Measurements from ENCODE around the gene FAM3A. TPM values are rescaled to one million over a fixed set of nuclear protein-coding genes. Genes with fewer than 3 reads are reported as not detected.

The FAM3A gene
- polyA plus RNA-seq, 1 of the 3 experiments (the other 2 are of a cell fraction): 42.1 TPM

GRCh38 chrX:154476821-154477220 is 39.2 kb downstream of the FAM3A start (continued):
- no peak for TF ChIP-seq CTCF (IDR thresholded peaks at IDR 0.05)

GRCh38 chrX:154473683-154474082 is 42.3 kb downstream of the FAM3A start:
- H3K36me3 ChIP-seq (replicated peaks in 1 of 2; ENCODE audit: control insufficient read depth in 1 of 2, insufficient read depth in 2 of 2, low read length in 1 of 2): peaks cover 0 to 6% of the 10 kb centered on the region in 2 experiments

GRCh38 chrX:154472685-154473632 is 43.1 kb downstream of the FAM3A start:
- POLR2A ChIA-PET: no interaction called here

More at GRCh38 chrX:154473683-154474082, 42.3 kb downstream of the FAM3A start:
- Histone ChIP-seq H3K4me2 (no peak overlapping the region), H4K20me1 (ENCODE audit: insufficient read depth) (0 out of 2 replicates have a peak, but pooled peaks cover 8% of the 10 kb centered on the region), H3K79me2 (ENCODE audit: insufficient read depth) (no peaks in the 10 kb centered on the region; the same call in 1 of the 2 replicates), H3K27me3 (ENCODE audit: insufficient read depth) (peaks cover 13% of the 10 kb centered on the region), H3K4me3 (ENCODE audit: low read depth in 2 of 2, low read length in 1 of 2) (no peak overlapping the region), H2AFZ (ENCODE audit: low read depth) (no peak overlapping the region), H3K9ac (no peak overlapping the region), H3K4me1 (ENCODE audit: control insufficient read depth in 1 of 2, insufficient read depth in 2 of 2, low read depth in 1 of 2, low read length in 1 of 2) (peaks cover 0 to 6% of the 10 kb centered on the region in 2 experiments; a peak in 1 of 4 replicates), H3F3A (replicated peaks; ENCODE audit: insufficient read depth) (peaks cover 14% of the 10 kb centered on the region), H3K27ac (ENCODE audit: low read depth in 2 of 2, low read length in 1 of 2) (no peak overlapping the region), H3K9me3 (no peaks in the 10 kb centered on the region), H3K9me2 (no peaks in the 10 kb centered on the region)
- 48% methylated on average over 7 of the region's 7 CpGs for WGBS (ENCODE audit: low lambda C conversion rate)
- no peak for DNase-seq
- CTCF ChIA-PET: interaction anchor here (1.2 kb wide), 1 partner anchor 13 kb away, joined by 3 read pairs; no protein-coding TSS in a partner anchor
- POLR2A ChIA-PET: no interaction called here
- no peak for TF ChIP-seq GABPA (IDR thresholded peaks at IDR 0.05; ENCODE audit: low read depth)
- TF ChIP-seq FOXJ3 (CRISPR knock-in tag; IDR thresholded peaks at IDR 0.05): no peak

More at GRCh38 chrX:154472685-154473632, 43.1 kb downstream of the FAM3A start:
- peaks cover 0 to 6% of the 10 kb centered on the region in 2 experiments for H3K36me3 ChIP-seq (replicated peaks in 1 of 2; ENCODE audit: control insufficient read depth in 1 of 2, insufficient read depth in 2 of 2, low read length in 1 of 2)
- H3K27me3 ChIP-seq (ENCODE audit: insufficient read depth): peaks cover 13% of the 10 kb centered on the region
- no peak overlapping the region for H3K9ac ChIP-seq
- peaks cover 14% of the 10 kb centered on the region for H3F3A ChIP-seq (replicated peaks; ENCODE audit: insufficient read depth)
- H3K4me3 ChIP-seq (ENCODE audit: low read depth in 2 of 2, low read length in 1 of 2): no peak overlapping the region
- WGBS (ENCODE audit: low lambda C conversion rate): 67% methylated on average over 21 of the region's 28 CpGs
- no peaks in the 10 kb centered on the region for H3K9me2 ChIP-seq
- H3K79me2 ChIP-seq (ENCODE audit: insufficient read depth): no peaks in the 10 kb centered on the region; the same call in 1 of the 2 replicates
- TF ChIP-seq MXI1 (IDR thresholded peaks at IDR 0.05; ENCODE audit: low read depth, low read length) (no peak), EZH2phosphoT487 (IDR thresholded peaks at IDR 0.05; ENCODE audit: borderline replicate concordance, low read depth) (no peak), EP300 (IDR thresholded peaks at IDR 0.05; ENCODE audit: borderline replicate concordance in 1 of 2, low read depth in 1 of 2, low read length in 1 of 2) (no peak), RCOR1 (IDR thresholded peaks at IDR 0.05; ENCODE audit: low read length) (no peak), REST (IDR thresholded peaks at IDR 0.05; ENCODE audit: low read depth, low read length) (no peak), RAD21 (IDR thresholded peaks at IDR 0.05; ENCODE audit: low read length) (no peak), NFIC (IDR thresholded peaks at IDR 0.05; ENCODE audit: borderline replicate concordance) (no peak), TAF1 (IDR thresholded peaks at IDR 0.05; ENCODE audit: borderline replicate concordance, low read depth, low read length) (no peak), CTCF (IDR thresholded peaks at IDR 0.05) (no peak)
- H3K27ac ChIP-seq (ENCODE audit: low read depth in 2 of 2, low read length in 1 of 2): no peak overlapping the region
- no peaks in the 10 kb centered on the region for H3K9me3 ChIP-seq
- no peak for DNase-seq
- no peak overlapping the region for H3K4me2 ChIP-seq
- H4K20me1 ChIP-seq (ENCODE audit: insufficient read depth): 0 out of 2 replicates have a peak, but pooled peaks cover 8% of the 10 kb centered on the region
- no peak overlapping the region for H2AFZ ChIP-seq (ENCODE audit: low read depth)
- CTCF ChIA-PET: interaction anchor here (1.2 kb wide), 1 partner anchor 13 kb away, joined by 3 read pairs; no protein-coding TSS in a partner anchor
- peaks cover 0 to 4% of the 10 kb centered on the region in 2 experiments; a peak in 1 of 4 replicates for H3K4me1 ChIP-seq (ENCODE audit: control insufficient read depth in 1 of 2, insufficient read depth in 2 of 2, low read depth in 1 of 2, low read length in 1 of 2)

Measured in SK-N-SH (cell line).